Stimulated activated naive CD8-positive, alpha-beta T cell treated with anti-CD3 and anti-CD28 coated beads, Interleukin-15, Interleukin-2, amounts not matched to agents 100 ng/mL and 50 ng/mL, for 24 hours (primary cell): ENCODE results near the gene LCN10.

Experiments
- H3K27ac Mint-ChIP-seq: one replicate; pipeline ENCODE4 v1.8.0; 2021; ENCODE audit warnings: mild to moderate bottlenecking, mixed read lengths
- H3K27me3 Mint-ChIP-seq: one replicate; pipeline ENCODE4 v1.8.0; 2021; ENCODE audit warnings: mixed read lengths
- H3K36me3 Mint-ChIP-seq: one replicate; pipeline ENCODE4 v1.8.0; 2021; ENCODE audit warnings: low read depth, mixed read lengths
- H3K4me1 Mint-ChIP-seq: one replicate; pipeline ENCODE4 v1.8.0; 2021; ENCODE audit warnings: low read depth, mixed read lengths
- H3K4me3 Mint-ChIP-seq: one replicate; pipeline ENCODE4 v1.8.0; 2021; ENCODE audit warnings: mild to moderate bottlenecking, mixed read lengths
- H3K9me3 Mint-ChIP-seq: one replicate; pipeline ENCODE4 v1.8.0; 2021; ENCODE audit warnings: mixed read lengths

LCN10 gene

GRCh38 chr9:136726118-136726517 lies 16.6 kb downstream of the LCN10 start:
- H3K36me3 Mint-ChIP-seq, result peaks cover 42% of the 10 kb centered on the region

GRCh38 chr9:136725612-136726011 lies 17.1 kb downstream of the LCN10 start:
- Mint-ChIP-seq H3K9me3 (no peaks in the 10 kb centered on the region), H3K27ac (peak overlapping the region; percentile 83), H3K27me3 (no peaks in the 10 kb centered on the region), H3K4me1 (peaks cover 40% of the 10 kb centered on the region), H3K4me3 (peak overlapping the region; percentile 98), H3K36me3 (peaks cover 43% of the 10 kb centered on the region)

More at GRCh38 chr9:136726118-136726517, 16.6 kb downstream of the LCN10 start:
- Mint-ChIP-seq H3K27ac (peak overlapping the region; percentile 99), H3K9me3 (no peaks in the 10 kb centered on the region), H3K4me1 (peaks cover 38% of the 10 kb centered on the region), H3K4me3 (peak overlapping the region; percentile 98), H3K27me3 (no peaks in the 10 kb centered on the region)

GRCh38 chr9:136724772-136725171 lies 18.0 kb downstream of the LCN10 start:
- Mint-ChIP-seq H3K27ac (peak overlapping the region; percentile 81), H3K36me3 (peaks cover 43% of the 10 kb centered on the region), H3K4me3 (peak overlapping the region; percentile 98), H3K27me3 (no peaks in the 10 kb centered on the region), H3K4me1 (peaks cover 39% of the 10 kb centered on the region), H3K9me3 (no peaks in the 10 kb centered on the region)

- H3K36me3 Mint-ChIP-seq, result peaks cover 43% of the 10 kb centered on the region
- no peaks in the 10 kb centered on the region for H3K27me3 Mint-ChIP-seq
- no peaks in the 10 kb centered on the region for H3K9me3 Mint-ChIP-seq
- H3K4me3 Mint-ChIP-seq, result peak overlapping the region; percentile 98
- H3K4me1 Mint-ChIP-seq, result peaks cover 33% of the 10 kb centered on the region
- H3K27ac Mint-ChIP-seq, result peak overlapping the region; percentile 81
Measured at GRCh38 chr9:136723989-136724388, 18.8 kb downstream of the LCN10 start.

GRCh38 chr9:136723362-136723976 lies 19.3 kb downstream of the LCN10 start:
- no peaks in the 10 kb centered on the region for H3K9me3 Mint-ChIP-seq
- H3K4me3 Mint-ChIP-seq, result peak overlapping the region; percentile 98
- peak overlapping the region; percentile 21 for H3K27ac Mint-ChIP-seq
- H3K36me3 Mint-ChIP-seq, result peaks cover 43% of the 10 kb centered on the region
- peaks cover 33% of the 10 kb centered on the region for H3K4me1 Mint-ChIP-seq
- no peaks in the 10 kb centered on the region for H3K27me3 Mint-ChIP-seq

- no peak overlapping the region for H3K4me3 Mint-ChIP-seq
- no peak overlapping the region for H3K27ac Mint-ChIP-seq
- H3K4me1 Mint-ChIP-seq, result peaks cover 33% of the 10 kb centered on the region
- H3K9me3 Mint-ChIP-seq, result no peaks in the 10 kb centered on the region
- peaks cover 43% of the 10 kb centered on the region for H3K36me3 Mint-ChIP-seq
- H3K27me3 Mint-ChIP-seq, result no peaks in the 10 kb centered on the region
Measured at GRCh38 chr9:136722969-136723356, 19.8 kb downstream of the LCN10 start.

GRCh38 chr9:136722093-136722968 lies 20.4 kb downstream of the LCN10 start:
- Mint-ChIP-seq H3K27ac (no peak overlapping the region), H3K4me1 (peaks cover 33% of the 10 kb centered on the region), H3K27me3 (no peaks in the 10 kb centered on the region), H3K4me3 (no peak overlapping the region), H3K36me3 (peaks cover 40% of the 10 kb centered on the region), H3K9me3 (no peaks in the 10 kb centered on the region)

GRCh38 chr9:136721339-136722092 lies 21.2 kb downstream of the LCN10 start:
- peaks cover 29% of the 10 kb centered on the region for H3K4me1 Mint-ChIP-seq
- no peak overlapping the region for H3K4me3 Mint-ChIP-seq

GRCh38 chr9:136720898-136721338 lies 21.8 kb downstream of the LCN10 start:
- Mint-ChIP-seq H3K4me3 (no peak overlapping the region), H3K27me3 (peaks cover 1% of the 10 kb centered on the region), H3K4me1 (peaks cover 23% of the 10 kb centered on the region), H3K9me3 (no peaks in the 10 kb centered on the region), H3K27ac (peak overlapping the region; percentile 49), H3K36me3 (peaks cover 27% of the 10 kb centered on the region)

More at GRCh38 chr9:136721339-136722092, 21.2 kb downstream of the LCN10 start:
- peaks cover 33% of the 10 kb centered on the region for H3K36me3 Mint-ChIP-seq
- no peaks in the 10 kb centered on the region for H3K27me3 Mint-ChIP-seq
- peak overlapping the region; percentile 49 for H3K27ac Mint-ChIP-seq
- H3K9me3 Mint-ChIP-seq, result no peaks in the 10 kb centered on the region

GRCh38 chr9:136720251-136720897 lies 22.4 kb downstream of the LCN10 start:
- no peak overlapping the region for H3K27ac Mint-ChIP-seq
- no peaks in the 10 kb centered on the region for H3K9me3 Mint-ChIP-seq
- peaks cover 5% of the 10 kb centered on the region for H3K27me3 Mint-ChIP-seq
- H3K4me3 Mint-ChIP-seq, result no peak overlapping the region
- peaks cover 21% of the 10 kb centered on the region for H3K36me3 Mint-ChIP-seq
- peaks cover 17% of the 10 kb centered on the region for H3K4me1 Mint-ChIP-seq

- Mint-ChIP-seq H3K27ac (no peak overlapping the region), H3K9me3 (no peaks in the 10 kb centered on the region), H3K4me1 (peaks cover 10% of the 10 kb centered on the region), H3K36me3 (peaks cover 13% of the 10 kb centered on the region), H3K27me3 (peaks cover 6% of the 10 kb centered on the region), H3K4me3 (no peak overlapping the region)
Measured at GRCh38 chr9:136719195-136719880, 23.4 kb downstream of the LCN10 start.

GRCh38 chr9:136718345-136719194 lies 24.2 kb downstream of the LCN10 start:
- Mint-ChIP-seq H3K27ac (no peak overlapping the region), H3K36me3 (peaks cover 6% of the 10 kb centered on the region), H3K4me3 (no peak overlapping the region), H3K4me1 (peaks cover 4% of the 10 kb centered on the region), H3K27me3 (peaks cover 12% of the 10 kb centered on the region), H3K9me3 (no peaks in the 10 kb centered on the region)

GRCh38 chr9:136717399-136717798 lies 25.3 kb downstream of the LCN10 start:
- H3K4me1 Mint-ChIP-seq, result peaks cover 3% of the 10 kb centered on the region
- peaks cover 15% of the 10 kb centered on the region for H3K27me3 Mint-ChIP-seq
- H3K4me3 Mint-ChIP-seq, result no peak overlapping the region
- peaks cover 4% of the 10 kb centered on the region for H3K36me3 Mint-ChIP-seq
- no peak overlapping the region for H3K27ac Mint-ChIP-seq
- H3K9me3 Mint-ChIP-seq, result no peaks in the 10 kb centered on the region
